H9 (cell line): ENCODE measurements around the gene A4GNT. TPM values are rescaled to one million over a fixed set of nuclear protein-coding genes. Genes with fewer than 3 reads are reported as not detected.

Source experiments
- DNase-seq: peaks from one replicate; pipeline ENCODE4 v3.0.0-alpha.2; 2017
- H2AFZ ChIP-seq: one replicate; pipeline ENCODE4 v1.6.1; 2013; ENCODE audit warnings: mild to moderate bottlenecking, low read length, control low read depth, moderate library complexity
- H2AK5ac ChIP-seq: 2 replicates; pipeline ENCODE4 v1.6.1; 2013; ENCODE audit warnings: low read length, control low read depth, mixed read lengths; ENCODE audit not compliant: insufficient read length
- H2BK120ac ChIP-seq: one replicate; pipeline ENCODE4 v1.6.1; 2013; ENCODE audit warnings: low read depth, mild to moderate bottlenecking, low read length, control low read depth, inconsistent platforms; ENCODE audit not compliant: poor library complexity, severe bottlenecking
- H2BK12ac ChIP-seq: 2 replicates; pipeline ENCODE4 v1.6.1; 2013; ENCODE audit warnings: low read length, control low read depth, mixed read lengths, low read depth; ENCODE audit not compliant: insufficient read length
- H2BK15ac ChIP-seq: 2 replicates; pipeline ENCODE4 v1.6.1; 2013; ENCODE audit warnings: low read depth, low read length, control low read depth
- H2BK20ac ChIP-seq: one replicate; pipeline ENCODE4 v1.6.1; 2013; ENCODE audit warnings: low read depth, mild to moderate bottlenecking, low read length, control low read depth, inconsistent platforms; ENCODE audit not compliant: poor library complexity, severe bottlenecking
- H2BK5ac ChIP-seq: 2 replicates; pipeline ENCODE4 v1.6.1; 2013; ENCODE audit warnings: low read length, control low read depth, mixed read lengths; ENCODE audit not compliant: insufficient read length
- H3K14ac ChIP-seq: 2 replicates; pipeline ENCODE4 v1.6.1; 2013; ENCODE audit warnings: low read length, control low read depth; ENCODE audit not compliant: insufficient read depth
- H3K18ac ChIP-seq: 2 replicates; pipeline ENCODE4 v1.6.1; 2013; ENCODE audit warnings: low read depth, mild to moderate bottlenecking, mixed read lengths, low read length, control low read depth; ENCODE audit not compliant: insufficient read length
- H3K23ac ChIP-seq: 2 replicates; pipeline ENCODE4 v1.6.1; 2013; ENCODE audit warnings: low read length, control low read depth, mixed read lengths, low read depth; ENCODE audit not compliant: insufficient read length
- H3K23me2 ChIP-seq: 2 replicates; pipeline ENCODE4 v1.6.1; 2013; ENCODE audit warnings: low read depth, mild to moderate bottlenecking, mixed read lengths, low read length, control low read depth; ENCODE audit not compliant: insufficient read length, poor library complexity, severe bottlenecking
- H3K27ac ChIP-seq: 2 replicates; pipeline ENCODE4 v1.5.1; 2013; ENCODE audit warnings: low read length, control low read depth, mixed read lengths, low read depth; ENCODE audit not compliant: insufficient read length
- H3K27me3 ChIP-seq: 2 replicates; pipeline ENCODE4 v1.6.1; 2013; ENCODE audit warnings: low read length, control low read depth, inconsistent platforms; ENCODE audit not compliant: insufficient read depth
- H3K4ac ChIP-seq: 2 replicates; pipeline ENCODE4 v1.6.1; 2013; ENCODE audit warnings: low read depth, mild to moderate bottlenecking, control low read depth, inconsistent platforms, low read length, moderate library complexity
- H3K4me1 ChIP-seq: 2 replicates; pipeline ENCODE4 v1.6.1; 2013; ENCODE audit warnings: low read length, control low read depth, inconsistent platforms; ENCODE audit not compliant: insufficient read depth
- H3K4me2 ChIP-seq: 2 replicates; pipeline ENCODE4 v1.6.1; 2013; ENCODE audit warnings: low read length, control low read depth, mixed read lengths; ENCODE audit not compliant: insufficient read length, insufficient read depth
- H3K56ac ChIP-seq: 2 replicates; pipeline ENCODE4 v1.6.1; 2013; ENCODE audit warnings: low read depth, mild to moderate bottlenecking, mixed read lengths, low read length, control low read depth; ENCODE audit not compliant: insufficient read length
- H3K79me1 ChIP-seq: 2 replicates; pipeline ENCODE4 v1.6.1; 2013; ENCODE audit warnings: low read depth, mild to moderate bottlenecking, moderate library complexity, low read length, control low read depth, inconsistent platforms; ENCODE audit not compliant: insufficient read depth, poor library complexity, severe bottlenecking
- H3K79me2 ChIP-seq: 2 replicates; pipeline ENCODE4 v1.6.1; 2013; ENCODE audit warnings: low read length, control low read depth, inconsistent platforms; ENCODE audit not compliant: insufficient read depth
- H3K9ac ChIP-seq: 2 replicates; pipeline ENCODE4 v1.6.1; 2013; ENCODE audit warnings: low read length, control low read depth, mixed read lengths; ENCODE audit not compliant: insufficient read length; ENCODE audit errors: extremely low read depth
- H3K9me3 ChIP-seq: one replicate; pipeline ENCODE4 v1.6.1; 2013; ENCODE audit warnings: low read depth, low read length, inconsistent platforms; ENCODE audit not compliant: control insufficient read depth
- H3T11ph ChIP-seq: one replicate; pipeline ENCODE4 v1.6.1; 2013; ENCODE audit warnings: mild to moderate bottlenecking, low read length, control low read depth, inconsistent platforms
- H4K20me1 ChIP-seq: one replicate; pipeline ENCODE4 v1.6.1; 2013; ENCODE audit not compliant: control insufficient read depth, insufficient read length, insufficient read depth
- H4K5ac ChIP-seq: 2 replicates; pipeline ENCODE4 v1.6.1; 2013; ENCODE audit warnings: low read depth, mild to moderate bottlenecking, mixed read lengths, low read length, control low read depth; ENCODE audit not compliant: insufficient read length
- H4K8ac ChIP-seq: replicated peaks from 2 replicates; pipeline ENCODE4 v1.6.1; 2013; ENCODE audit warnings: low read length, control low read depth, mixed read lengths, low read depth; ENCODE audit not compliant: insufficient read length
- H4K91ac ChIP-seq: 2 replicates; pipeline ENCODE4 v1.6.1; 2013; ENCODE audit warnings: low read depth, mild to moderate bottlenecking, moderate library complexity, mixed read lengths, low read length, control low read depth; ENCODE audit not compliant: insufficient read length
- H3K27ac Mint-ChIP-seq, 3 experiments: 2 replicates in 2 of 3; 3 replicates in 1 of 3; pipeline ENCODE4 v1.8.0; 2020 to 2021; ENCODE audit warnings: mixed read lengths in 3 of 3, mild to moderate bottlenecking in 1 of 3, moderate library complexity in 1 of 3
- H3K27me3 Mint-ChIP-seq: 2 replicates; pipeline ENCODE4 v1.8.0; 2021; ENCODE audit warnings: low read depth, mild to moderate bottlenecking, moderate library complexity, mixed read lengths
- H3K36me3 Mint-ChIP-seq, 3 experiments: 2 replicates in 2 of 3; 3 replicates in 1 of 3; pipeline ENCODE4 v1.8.0; 2020 to 2021; ENCODE audit warnings: low read depth in 3 of 3, mixed read lengths in 3 of 3; ENCODE audit not compliant: insufficient read depth in 1 of 3
- H3K4me1 Mint-ChIP-seq, 2 experiments: 2 replicates each; pipeline ENCODE4 v1.8.0; 2020; ENCODE audit warnings: mixed read lengths in 2 of 2
- H3K4me3 Mint-ChIP-seq, 2 experiments: 2 replicates in 1 of 2; 3 replicates in 1 of 2; pipeline ENCODE4 v1.8.0; 2020 to 2021; ENCODE audit warnings: mild to moderate bottlenecking in 2 of 2, mixed read lengths in 2 of 2, moderate library complexity in 1 of 2
- H3K9me3 Mint-ChIP-seq, 2 experiments: 2 replicates in 1 of 2; 3 replicates in 1 of 2; pipeline ENCODE4 v1.8.0; 2020; ENCODE audit warnings: mild to moderate bottlenecking in 2 of 2, mixed read lengths in 2 of 2, moderate library complexity in 1 of 2
- CTCF ChIP-seq: fragments of 200-600 bp; sonication (generic); conservative IDR thresholded peaks from 3 replicates; pipeline ENCODE4 v1.8.0; 2021; ENCODE audit warnings: antibody characterized with exemption, mild to moderate bottlenecking
- WGBS: extraction: QIAGEN DNeasy Blood & Tissue Kit; methylation state at CpG from one replicate; pipeline ENCODE4 v1.1.7; 2013; ENCODE audit warnings: missing lambda C conversion rate, low lambda C conversion rate, mixed read lengths; ENCODE audit not compliant: insufficient read length; ENCODE audit errors: extremely low coverage; 5-methylcytosine and 5-hydroxymethylcytosine counted together
- total RNA-seq: library from RNA; stranded (reverse); gene quantifications from 2 replicates; pipeline ENCODE4 v1.2.1, GENCODE V29; 2021

Gene A4GNT
- total RNA-seq, 1 experiment from 2014 or later, result not detected

DNA sequence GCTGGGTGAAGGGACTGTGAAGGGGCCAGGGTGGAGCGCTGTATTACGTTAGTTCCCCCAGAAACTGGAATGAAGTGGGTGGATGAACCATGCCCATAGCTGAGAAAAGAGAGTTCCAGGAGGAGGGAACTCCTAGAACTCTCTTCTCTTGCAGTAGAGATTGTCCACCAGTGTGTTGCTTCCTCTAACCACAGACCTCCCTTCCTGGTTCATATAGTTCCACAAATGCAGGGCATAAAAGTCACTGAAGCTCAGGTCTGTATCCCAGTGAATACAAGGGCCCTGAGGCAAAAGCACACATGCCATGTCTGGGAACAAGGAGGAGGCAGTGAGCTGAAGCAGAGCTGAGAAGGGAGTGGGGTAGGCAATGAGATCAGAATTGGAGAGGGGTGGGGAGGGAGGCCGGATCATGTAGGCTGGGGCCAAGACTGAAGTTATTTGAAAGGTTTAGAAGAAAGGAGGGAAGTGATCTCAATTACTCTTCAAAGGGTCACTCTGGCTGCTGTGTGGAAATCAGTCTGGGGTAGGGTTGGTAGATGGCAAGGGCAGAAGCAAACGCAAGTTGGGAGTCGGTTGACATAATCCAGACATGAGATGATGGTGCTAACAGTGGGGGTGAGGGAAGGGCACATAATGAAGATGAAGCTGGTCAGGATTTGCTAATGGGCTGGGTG is 6.5 kb downstream of the A4GNT start:
- H3K23ac ChIP-seq, result no peak overlapping the region
- no peak overlapping the region for H2BK5ac ChIP-seq
- no peak overlapping the region for H3K9ac ChIP-seq
- no peak overlapping the region for H3K18ac ChIP-seq
- no peak overlapping the region for H2AFZ ChIP-seq
- H4K5ac ChIP-seq, result no peak overlapping the region
- no peak overlapping the region for H2BK20ac ChIP-seq
- H3K9me3 Mint-ChIP-seq, result peaks cover 0 to 8% of the 10 kb centered on the region in 2 experiments; a peak in 1 of 5 replicates
- no peaks in the 10 kb centered on the region for H3K27me3 ChIP-seq
- no peak overlapping the region for H2BK15ac ChIP-seq
- H3K79me1 ChIP-seq, result no peaks in the 10 kb centered on the region
- no peak overlapping the region for H2BK12ac ChIP-seq
- H3K14ac ChIP-seq, result no peak overlapping the region
- H3K79me2 ChIP-seq, result no peaks in the 10 kb centered on the region
- no peaks in the 10 kb centered on the region for H3K23me2 ChIP-seq
- peaks cover 0 to 6% (median 2%) of the 10 kb centered on the region in 3 experiments; a peak in 1 of 7 replicates for H3K36me3 Mint-ChIP-seq
- no peak overlapping the region; a peak in 1 of 7 replicates for H3K27ac Mint-ChIP-seq
- H3K27ac ChIP-seq, result no peak overlapping the region
- no peak overlapping the region for H3K4me3 Mint-ChIP-seq
- H4K91ac ChIP-seq, result no peak overlapping the region
- no peaks in the 10 kb centered on the region; the same call in 1 of the 2 replicates for H3K4me1 ChIP-seq
- no peak overlapping the region for H3K56ac ChIP-seq
- H2BK120ac ChIP-seq, result no peak overlapping the region
- no peak overlapping the region for H4K8ac ChIP-seq
- no peak overlapping the region for H2AK5ac ChIP-seq
- H3K4me2 ChIP-seq, result no peak overlapping the region
- H3K4ac ChIP-seq, result no peak overlapping the region
- DNase-seq, result no peak
- peaks cover 11 to 13% of the 10 kb centered on the region in 2 experiments for H3K4me1 Mint-ChIP-seq
- TF ChIP-seq CTCF, result no peak
- H4K20me1 ChIP-seq, result no peaks in the 10 kb centered on the region
- no peaks in the 10 kb centered on the region; the same call in 1 of the 2 replicates for H3K27me3 Mint-ChIP-seq
- H3T11ph ChIP-seq, result no peak overlapping the region
- WGBS, result no CpG with 5 or more reads among the region's 5 CpGs
- no peaks in the 10 kb centered on the region for H3K9me3 ChIP-seq
